Upper lobe of left lung (tissue), 4 donors: Measurements from ENCODE around the gene CDC42EP1.

Experiments used
- CTCF ChIP-seq, 6 experiments: fragments of 450-650 bp in 4 of 6; fragments of 200-600 bp in 2 of 6; sonication (generic) in 2 of 6; IDR thresholded peaks; one replicate each; pipeline ENCODE4 v1.5.1; 2016 to 2019; ENCODE audit warnings: antibody characterized with exemption in 6 of 6
- POLR2A ChIP-seq, 4 donors: fragments of 450-650 bp; IDR thresholded peaks; one replicate each; pipeline ENCODE4 v1.5.1; 2016 to 2017; ENCODE audit warnings: antibody characterized with exemption in 4 of 4, mild to moderate bottlenecking in 2 of 4

- no peak for TF ChIP-seq CTCF (IDR thresholded peaks at IDR 0.05)
- TF ChIP-seq POLR2A (IDR thresholded peaks at IDR 0.05), result no peak
These were observed 41.6 kb upstream of the CDC42EP1 start for GRCh38 chr22:37518509-37519267.
